KOPT-K1 (cell line): ENCODE measurements around the gene TOGARAM1.

Experiments
- H3K27ac ChIP-seq: fragments of 200-600 bp; sonication (generic); 2 replicates; pipeline ENCODE4 v1.5.1; 2016; ENCODE audit warnings: antibody characterized with exemption, mild to moderate bottlenecking, low read depth, low read length; ENCODE audit not compliant: poor library complexity, severe bottlenecking
- H3K36me3 ChIP-seq: fragments of 200-600 bp; sonication (generic); 2 replicates; pipeline ENCODE4 v1.5.1; 2017; ENCODE audit warnings: antibody characterized with exemption, mild to moderate bottlenecking, low read length, moderate library complexity; ENCODE audit not compliant: insufficient read depth
- H3K9me3 ChIP-seq: fragments of 200-600 bp; sonication (generic); 2 replicates; pipeline ENCODE4 v1.5.1; 2017; ENCODE audit warnings: antibody characterized with exemption, low read length, mild to moderate bottlenecking; ENCODE audit not compliant: insufficient read depth, poor library complexity, severe bottlenecking

Gene TOGARAM1, protein sequence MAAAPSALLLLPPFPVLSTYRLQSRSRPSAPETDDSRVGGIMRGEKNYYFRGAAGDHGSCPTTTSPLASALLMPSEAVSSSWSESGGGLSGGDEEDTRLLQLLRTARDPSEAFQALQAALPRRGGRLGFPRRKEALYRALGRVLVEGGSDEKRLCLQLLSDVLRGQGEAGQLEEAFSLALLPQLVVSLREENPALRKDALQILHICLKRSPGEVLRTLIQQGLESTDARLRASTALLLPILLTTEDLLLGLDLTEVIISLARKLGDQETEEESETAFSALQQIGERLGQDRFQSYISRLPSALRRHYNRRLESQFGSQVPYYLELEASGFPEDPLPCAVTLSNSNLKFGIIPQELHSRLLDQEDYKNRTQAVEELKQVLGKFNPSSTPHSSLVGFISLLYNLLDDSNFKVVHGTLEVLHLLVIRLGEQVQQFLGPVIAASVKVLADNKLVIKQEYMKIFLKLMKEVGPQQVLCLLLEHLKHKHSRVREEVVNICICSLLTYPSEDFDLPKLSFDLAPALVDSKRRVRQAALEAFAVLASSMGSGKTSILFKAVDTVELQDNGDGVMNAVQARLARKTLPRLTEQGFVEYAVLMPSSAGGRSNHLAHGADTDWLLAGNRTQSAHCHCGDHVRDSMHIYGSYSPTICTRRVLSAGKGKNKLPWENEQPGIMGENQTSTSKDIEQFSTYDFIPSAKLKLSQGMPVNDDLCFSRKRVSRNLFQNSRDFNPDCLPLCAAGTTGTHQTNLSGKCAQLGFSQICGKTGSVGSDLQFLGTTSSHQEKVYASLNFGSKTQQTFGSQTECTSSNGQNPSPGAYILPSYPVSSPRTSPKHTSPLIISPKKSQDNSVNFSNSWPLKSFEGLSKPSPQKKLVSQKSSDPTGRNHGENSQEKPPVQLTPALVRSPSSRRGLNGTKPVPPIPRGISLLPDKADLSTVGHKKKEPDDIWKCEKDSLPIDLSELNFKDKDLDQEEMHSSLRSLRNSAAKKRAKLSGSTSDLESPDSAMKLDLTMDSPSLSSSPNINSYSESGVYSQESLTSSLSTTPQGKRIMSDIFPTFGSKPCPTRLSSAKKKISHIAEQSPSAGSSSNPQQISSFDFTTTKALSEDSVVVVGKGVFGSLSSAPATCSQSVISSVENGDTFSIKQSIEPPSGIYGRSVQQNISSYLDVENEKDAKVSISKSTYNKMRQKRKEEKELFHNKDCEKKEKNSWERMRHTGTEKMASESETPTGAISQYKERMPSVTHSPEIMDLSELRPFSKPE (N-terminal part only)

DNA sequence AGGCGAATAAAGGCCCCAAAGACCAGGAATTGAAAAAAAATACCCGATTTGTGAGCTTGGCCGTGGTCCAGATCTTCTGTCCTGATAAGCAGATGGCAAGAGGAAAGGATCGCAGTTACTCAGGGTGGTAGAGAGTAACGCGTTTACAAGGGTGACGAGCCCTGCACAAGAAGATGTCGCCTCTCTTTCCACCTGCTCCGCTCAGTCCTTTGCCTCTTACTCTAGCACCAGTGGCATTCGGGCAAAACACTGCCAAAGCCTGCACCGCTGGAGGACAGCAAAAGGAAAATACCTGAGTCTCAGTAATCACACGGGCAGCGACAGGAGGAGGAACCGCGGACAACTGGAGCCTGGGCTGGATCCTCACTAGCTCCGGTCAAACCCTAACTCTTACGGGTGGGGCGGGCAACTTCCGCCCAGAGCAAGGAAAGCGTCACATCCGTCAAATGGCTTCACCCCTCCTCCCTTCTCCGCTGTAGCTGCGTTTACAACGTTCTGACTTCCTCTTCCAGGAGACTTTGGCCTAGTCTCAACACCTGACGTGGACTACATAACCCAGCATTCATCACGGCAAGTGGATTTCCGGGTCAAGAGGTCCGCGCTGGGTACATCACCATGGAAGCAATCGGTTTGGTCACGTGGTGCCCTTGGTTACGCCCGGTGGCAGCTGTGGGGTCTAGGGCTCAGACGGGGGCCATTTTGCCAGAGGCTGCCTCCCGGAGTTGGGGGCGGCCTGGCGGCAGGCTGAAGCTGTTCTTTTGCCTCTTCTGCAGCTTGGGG is at the start of gene TOGARAM1, which contains the start of gene KLHL28:
TOGARAM1 (plus strand) TSS at position 637 of the 780 bp plus-strand sequence. CDS start 232 bp downstream, outside the sequence.
KLHL28 (minus strand) TSS at position 394 of the 780 bp plus-strand sequence. CDS start 16,019 bp downstream, outside the sequence.
- peaks cover 4% of the 10 kb centered on the region; the same call in 1 of the 2 replicates for H3K36me3 ChIP-seq
- H3K27ac ChIP-seq = peak within 1 kb of the TSS; percentile 70
- H3K9me3 ChIP-seq = peaks cover 26% of the 10 kb centered on the region

DNA sequence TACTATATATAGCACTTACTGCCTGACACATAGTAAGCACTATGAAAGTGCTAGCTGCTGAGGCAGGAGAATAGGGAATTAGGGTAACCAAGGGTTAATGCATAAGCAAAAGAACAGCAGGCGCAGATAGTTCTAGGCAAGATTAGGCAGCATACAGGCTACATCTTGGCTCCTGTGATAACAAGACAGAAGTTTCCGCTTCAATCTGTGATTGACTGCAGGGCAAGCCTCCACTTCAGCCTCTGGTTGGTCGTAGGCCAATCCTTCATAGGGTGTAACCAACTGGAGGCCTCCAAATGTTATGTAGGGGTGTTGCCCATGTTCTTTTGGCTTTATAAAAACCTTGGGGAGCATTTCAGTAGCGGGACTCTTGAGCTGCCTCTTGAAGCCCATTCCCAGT is 47.1 kb upstream of the TOGARAM1 start:
- Histone ChIP-seq H3K9me3 (peaks cover 10% of the 10 kb centered on the region), H3K36me3 (no peaks in the 10 kb centered on the region), H3K27ac (no peak overlapping the region)

DNA sequence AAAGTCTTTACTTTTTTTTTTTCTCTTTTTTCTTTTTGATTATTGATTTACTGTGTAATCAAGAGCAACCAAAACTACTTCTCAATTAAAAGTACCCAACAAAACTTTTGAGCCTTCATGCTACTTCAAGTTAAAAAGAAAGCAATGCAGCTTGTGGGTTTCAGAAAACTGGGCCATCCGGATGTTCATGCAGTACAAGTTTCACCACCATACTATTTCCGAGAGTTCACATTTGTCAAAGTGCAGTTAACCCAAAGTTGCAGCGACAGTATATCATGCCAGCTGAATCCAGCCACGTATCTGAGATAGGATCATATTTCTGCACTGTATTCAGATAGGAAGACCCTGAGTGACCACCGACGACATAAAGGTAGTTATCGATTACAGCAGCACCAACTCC is 33.2 kb upstream of the TOGARAM1 start:
- Histone ChIP-seq H3K36me3 (peaks cover 38% of the 10 kb centered on the region), H3K9me3 (no peaks in the 10 kb centered on the region), H3K27ac (no peak overlapping the region)

DNA sequence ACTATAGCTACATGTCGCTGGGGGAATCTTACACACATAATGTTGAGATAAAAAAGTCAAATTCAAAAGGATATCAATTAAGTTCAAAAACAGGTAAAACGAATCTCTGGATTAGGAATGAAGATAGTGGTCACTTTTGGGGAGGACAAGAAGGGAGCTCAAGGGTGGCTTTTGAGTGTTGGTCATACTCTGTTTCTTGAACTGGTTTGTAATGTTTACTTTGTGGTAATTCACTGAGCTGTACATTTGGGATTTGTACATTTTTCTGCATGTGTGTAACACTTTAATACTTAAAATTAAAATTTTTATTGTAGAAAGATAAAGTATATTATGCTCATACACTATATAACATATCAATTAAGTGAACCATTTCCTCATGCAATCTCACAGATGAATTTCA is 26.8 kb upstream of the TOGARAM1 start:
- Histone ChIP-seq H3K27ac (no peak overlapping the region), H3K9me3 (no peaks in the 10 kb centered on the region), H3K36me3 (peaks cover 72% of the 10 kb centered on the region)

DNA sequence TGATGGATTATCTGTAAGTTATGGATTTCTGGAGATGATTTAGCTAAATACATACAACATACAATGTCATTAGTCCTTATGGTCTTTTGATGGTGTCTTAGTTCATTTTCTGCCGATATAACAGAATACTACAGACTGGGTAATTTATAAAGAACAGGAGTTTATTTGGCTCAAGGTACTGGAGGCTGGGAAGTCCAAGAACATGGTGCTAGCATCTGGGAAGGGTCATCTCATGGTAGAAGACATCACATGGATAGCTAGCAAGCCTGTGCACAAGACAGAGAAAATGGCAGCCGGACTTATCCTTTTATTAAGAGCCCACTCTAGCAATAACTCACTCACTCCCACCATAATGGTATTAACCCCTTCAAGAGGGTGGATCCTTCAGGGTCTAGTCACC is 24.4 kb upstream of the TOGARAM1 start:
- no peak overlapping the region for H3K27ac ChIP-seq
- no peaks in the 10 kb centered on the region for H3K9me3 ChIP-seq
- H3K36me3 ChIP-seq = peaks cover 65% of the 10 kb centered on the region

DNA sequence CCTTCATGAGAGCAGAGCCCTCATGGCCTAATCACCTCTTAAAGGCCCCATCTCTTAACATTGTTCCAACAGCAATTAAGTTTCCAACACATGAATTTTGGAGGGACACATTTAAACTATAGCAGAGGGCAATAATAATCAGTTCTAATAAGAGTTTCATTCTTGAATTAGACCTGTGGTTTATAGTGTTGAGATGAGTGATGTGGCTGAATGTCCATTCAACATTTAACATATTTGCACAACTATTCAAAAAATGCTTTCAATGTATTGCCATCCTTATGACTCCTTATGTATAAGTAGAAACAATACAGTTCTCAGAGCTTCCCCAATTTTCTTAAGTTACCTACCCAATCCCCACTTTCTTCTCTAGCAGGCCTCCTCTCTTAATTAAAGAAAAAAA is 21.8 kb upstream of the TOGARAM1 start:
- Histone ChIP-seq H3K27ac (no peak overlapping the region), H3K9me3 (no peaks in the 10 kb centered on the region), H3K36me3 (peaks cover 69% of the 10 kb centered on the region)

DNA sequence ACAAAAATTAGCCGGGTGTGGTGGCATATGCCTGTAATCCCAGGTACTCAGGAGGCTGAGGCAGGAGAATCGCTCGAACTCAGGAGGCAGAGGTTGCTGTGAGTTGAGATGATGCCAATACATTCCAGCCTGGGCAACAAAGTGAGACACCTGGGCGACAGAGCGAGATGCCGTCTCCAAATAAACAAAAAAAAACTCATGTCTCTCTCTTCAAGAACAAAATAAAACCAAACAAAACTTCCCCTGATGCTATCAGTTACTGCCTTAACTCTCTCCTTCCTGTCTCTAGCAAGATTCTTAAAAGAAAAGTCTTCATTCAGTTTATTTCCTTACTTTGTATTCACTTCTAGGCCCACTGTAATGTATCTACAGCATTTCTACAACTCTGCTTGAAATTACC is 21.0 kb upstream of the TOGARAM1 start:
- no peaks in the 10 kb centered on the region for H3K9me3 ChIP-seq
- no peak overlapping the region for H3K27ac ChIP-seq
- peaks cover 76% of the 10 kb centered on the region for H3K36me3 ChIP-seq

DNA sequence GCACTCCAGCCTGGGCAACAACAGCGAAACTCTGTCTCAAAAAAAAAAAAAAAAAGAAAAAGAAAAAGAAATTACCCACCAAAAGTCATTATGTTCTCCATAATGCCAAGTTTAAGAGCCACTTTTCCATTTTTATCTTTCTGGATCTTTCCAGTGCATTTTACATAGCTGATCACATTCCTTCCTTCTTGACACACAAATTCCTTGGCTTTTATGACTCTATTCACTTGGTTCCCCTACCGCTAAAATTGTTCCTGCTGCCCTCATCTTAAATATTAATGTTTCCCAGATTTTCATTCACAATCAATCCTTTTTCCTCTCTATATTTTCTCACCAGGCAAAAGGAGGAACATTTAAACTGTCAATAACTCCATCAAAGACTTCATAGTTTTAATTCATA is 20.4 kb upstream of the TOGARAM1 start:
- Histone ChIP-seq H3K36me3 (peaks cover 75% of the 10 kb centered on the region), H3K9me3 (no peaks in the 10 kb centered on the region), H3K27ac (no peak overlapping the region)

DNA sequence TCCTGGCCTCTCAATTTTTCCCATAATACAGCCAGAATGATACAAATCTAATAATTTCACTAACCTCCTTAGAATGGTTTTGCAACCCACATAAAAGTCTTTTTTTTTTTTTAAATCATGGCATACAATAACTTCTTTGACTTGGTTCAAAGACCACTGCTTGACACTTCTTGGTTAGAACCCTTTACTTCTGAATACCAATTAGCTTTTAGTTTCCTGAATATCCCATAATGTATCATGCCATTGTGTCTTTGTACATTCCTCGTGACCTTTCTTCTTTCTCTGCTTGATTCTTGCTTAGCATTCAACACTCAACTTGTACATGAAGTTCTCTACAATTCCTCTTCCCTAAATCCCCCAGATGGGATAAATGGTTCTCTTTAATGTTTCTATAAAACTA is 19.6 kb upstream of the TOGARAM1 start:
- H3K27ac ChIP-seq = no peak overlapping the region

DNA sequence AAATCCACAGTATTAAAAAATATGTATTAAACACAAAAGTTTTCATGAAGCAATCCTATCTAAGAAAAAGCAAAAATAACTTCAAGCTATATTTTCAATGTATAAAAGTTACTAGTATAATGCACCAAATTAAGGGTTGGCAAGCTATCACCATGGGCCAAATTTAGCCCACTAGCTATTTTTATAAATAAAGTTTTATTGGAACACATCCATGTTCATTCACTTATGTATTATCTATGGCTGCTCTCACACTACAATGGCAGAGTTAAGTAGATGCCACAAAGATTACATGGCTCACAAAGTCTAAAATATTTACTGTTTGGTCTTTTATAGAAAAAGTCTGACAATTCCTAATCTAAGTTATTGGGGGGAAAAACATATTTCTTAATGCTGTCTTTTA is 17.9 kb upstream of the TOGARAM1 start:
- Histone ChIP-seq H3K27ac (no peak overlapping the region), H3K36me3 (peaks cover 69% of the 10 kb centered on the region), H3K9me3 (peaks cover 4% of the 10 kb centered on the region)

More for the DNA sequence above, 19.6 kb upstream of the TOGARAM1 start:
- peaks cover 4% of the 10 kb centered on the region for H3K9me3 ChIP-seq
- H3K36me3 ChIP-seq = peaks cover 77% of the 10 kb centered on the region

DNA sequence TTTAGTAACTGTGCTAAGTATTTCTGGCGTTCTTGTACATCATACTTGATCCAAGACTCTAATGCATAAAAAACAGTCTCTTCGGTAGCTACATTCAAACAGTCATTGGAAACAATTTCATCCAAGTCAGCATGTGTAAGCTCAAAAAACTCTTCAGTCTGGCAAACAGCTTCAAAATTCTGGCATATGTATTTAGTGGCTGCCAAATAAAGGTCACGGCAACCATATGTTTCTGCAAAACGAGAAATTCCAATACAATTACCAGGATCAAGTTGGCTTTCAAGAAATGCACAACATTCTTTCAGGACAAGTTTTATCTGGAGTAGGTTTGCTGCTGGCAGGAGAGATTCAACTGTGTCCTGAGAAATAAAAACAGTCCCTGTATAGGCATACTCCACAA is 16.7 kb upstream of the TOGARAM1 start:
- Histone ChIP-seq H3K36me3 (peaks cover 57% of the 10 kb centered on the region), H3K27ac (no peak overlapping the region), H3K9me3 (peaks cover 4% of the 10 kb centered on the region)

DNA sequence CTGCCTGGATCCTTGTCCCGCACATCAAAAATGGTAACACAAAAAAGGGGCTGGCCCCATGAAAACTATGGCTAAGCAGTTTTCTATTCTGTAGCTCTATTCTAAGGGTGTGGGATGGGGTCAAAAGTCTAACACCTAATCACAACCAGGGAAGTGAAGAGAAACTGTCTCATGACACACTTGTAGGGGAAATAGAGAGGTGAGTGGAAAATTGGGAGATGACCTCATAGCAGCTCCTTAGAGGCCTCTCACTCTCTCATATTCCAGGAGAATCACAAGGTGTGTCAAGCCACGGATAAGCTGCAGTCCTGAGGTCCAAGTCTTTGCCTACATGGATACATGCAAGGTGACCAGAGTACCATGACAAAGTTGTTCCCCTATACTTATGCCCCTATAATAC is 10.9 kb upstream of the TOGARAM1 start:
- Histone ChIP-seq H3K27ac (no peak overlapping the region), H3K36me3 (peaks cover 37% of the 10 kb centered on the region), H3K9me3 (peaks cover 4% of the 10 kb centered on the region)

DNA sequence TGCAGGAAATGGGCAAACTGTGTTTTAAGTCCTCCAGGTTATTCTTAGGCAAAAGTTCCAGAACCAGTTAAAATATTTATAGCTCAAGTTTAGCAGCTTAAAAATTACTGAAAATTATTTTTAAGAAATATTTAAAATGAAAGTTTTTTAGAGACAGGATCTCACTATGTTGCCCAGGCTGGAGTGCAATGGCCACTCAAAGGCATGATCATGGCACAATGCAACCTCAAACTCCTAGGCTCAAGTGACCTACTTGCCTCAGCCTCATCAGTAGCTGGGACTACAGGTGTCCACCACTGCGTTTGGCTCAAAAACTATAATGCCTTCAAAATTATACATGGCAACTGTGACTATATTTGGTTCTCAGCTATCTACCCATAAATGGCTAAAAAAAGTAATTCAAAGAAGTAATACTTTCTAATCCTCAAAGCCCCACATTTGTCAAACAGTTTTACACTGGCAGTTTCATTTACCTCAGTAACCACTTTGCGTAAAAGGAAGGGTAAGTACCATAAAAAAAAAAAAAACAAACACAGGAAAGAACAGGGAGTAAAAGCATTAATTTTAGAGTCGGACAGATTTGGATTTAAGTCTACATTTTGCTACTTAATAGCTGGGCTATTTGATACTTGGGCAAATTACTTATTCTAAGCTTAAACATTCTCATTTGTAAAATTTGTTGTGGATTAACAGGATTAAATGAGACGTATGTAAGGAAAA is 9.4 kb upstream of the TOGARAM1 start:
- H3K27ac ChIP-seq = no peak overlapping the region
- peaks cover 31% of the 10 kb centered on the region for H3K36me3 ChIP-seq

More for the DNA sequence above, 9.4 kb upstream of the TOGARAM1 start:
- no peaks in the 10 kb centered on the region for H3K9me3 ChIP-seq
